Measurements from ENCODE around the gene GUK1. TPM values are rescaled to one million over a fixed set of nuclear protein-coding genes. Genes with fewer than 3 reads are reported as not detected.

The GUK1 gene
- total RNA-seq, 1 donor from 2014 or later = 87.7 TPM

GRCh38 chr1:228092342-228093049 is 47.6 kb upstream of the GUK1 start:
- DNase-seq (ENCODE audit: low spot score) = no peak
- no peak overlapping the region for H3K4me3 ChIP-seq
- no peak overlapping the region for H3K4me2 ChIP-seq
- H3K79me2 ChIP-seq (ENCODE audit: low read depth) = peaks cover 98% of the 10 kb centered on the region
- no peaks in the 10 kb centered on the region for H3K36me3 ChIP-seq
- Mint-ChIP-seq H3K27ac (no peak overlapping the region), H3K27me3 (ENCODE audit: insufficient read depth, low read depth) (peaks cover 8% of the 10 kb centered on the region), H3K4me1 (peaks cover 23% of the 10 kb centered on the region), H3K9me3 (peaks cover 41% of the 10 kb centered on the region), H3K36me3 (peaks cover 68% of the 10 kb centered on the region), H3K4me3 (no peak overlapping the region)
- H2AFZ ChIP-seq (replicated peaks) = no peak overlapping the region
- TF ChIP-seq EZH2phosphoT487 (IDR thresholded peaks at IDR 0.05) (no peak), EZH2 (IDR thresholded peaks at IDR 0.05) (no peak), CTCF (IDR thresholded peaks at IDR 0.05) (no peak)
- no peaks in the 10 kb centered on the region for H3K27me3 ChIP-seq
- H4K20me1 ChIP-seq (ENCODE audit: low read depth) = peaks cover 72% of the 10 kb centered on the region
- no peak overlapping the region for H3K27ac ChIP-seq
- no peaks in the 10 kb centered on the region for H3K4me1 ChIP-seq
- no peaks in the 10 kb centered on the region for H3F3A ChIP-seq (ENCODE audit: low read depth)
- H3K9me3 ChIP-seq (ENCODE audit: low read depth) = no peaks in the 10 kb centered on the region
- no peak overlapping the region for H3K9ac ChIP-seq

GRCh38 chr1:228093050-228093906 is 46.8 kb upstream of the GUK1 start:
- peaks cover 91% of the 10 kb centered on the region for H3K79me2 ChIP-seq (ENCODE audit: low read depth)
- DNase-seq (ENCODE audit: low spot score) = no peak
- Mint-ChIP-seq H3K4me3 (no peak overlapping the region), H3K27ac (no peak overlapping the region), H3K36me3 (peaks cover 68% of the 10 kb centered on the region), H3K27me3 (ENCODE audit: insufficient read depth, low read depth) (peaks cover 8% of the 10 kb centered on the region), H3K9me3 (peaks cover 41% of the 10 kb centered on the region), H3K4me1 (peaks cover 18% of the 10 kb centered on the region)
- no peak overlapping the region for H3K4me3 ChIP-seq
- no peak overlapping the region for H2AFZ ChIP-seq (replicated peaks)
- no peak overlapping the region for H3K4me2 ChIP-seq
- no peaks in the 10 kb centered on the region for H3K36me3 ChIP-seq
- no peaks in the 10 kb centered on the region for H3K27me3 ChIP-seq
- peaks cover 68% of the 10 kb centered on the region for H4K20me1 ChIP-seq (ENCODE audit: low read depth)
- H3F3A ChIP-seq (ENCODE audit: low read depth) = no peaks in the 10 kb centered on the region
- no peaks in the 10 kb centered on the region for H3K4me1 ChIP-seq
- no peak overlapping the region for H3K27ac ChIP-seq
- TF ChIP-seq EZH2 (IDR thresholded peaks at IDR 0.05) (no peak), EZH2phosphoT487 (IDR thresholded peaks at IDR 0.05) (no peak), CTCF (IDR thresholded peaks at IDR 0.05) (no peak)
- H3K9me3 ChIP-seq (ENCODE audit: low read depth) = no peaks in the 10 kb centered on the region
- H3K9ac ChIP-seq = no peak overlapping the region

- Mint-ChIP-seq H3K4me1 (peaks cover 13% of the 10 kb centered on the region), H3K9me3 (peaks cover 41% of the 10 kb centered on the region), H3K4me3 (no peak overlapping the region), H3K36me3 (peaks cover 68% of the 10 kb centered on the region), H3K27me3 (ENCODE audit: insufficient read depth, low read depth) (peaks cover 8% of the 10 kb centered on the region), H3K27ac (no peak overlapping the region)
- DNase-seq (ENCODE audit: low spot score) = no peak
- Histone ChIP-seq H3K36me3 (no peaks in the 10 kb centered on the region), H3K27me3 (no peaks in the 10 kb centered on the region), H3K4me3 (no peak overlapping the region), H2AFZ (replicated peaks) (no peak overlapping the region), H3K4me1 (no peaks in the 10 kb centered on the region), H3K9me3 (ENCODE audit: low read depth) (no peaks in the 10 kb centered on the region), H3K27ac (no peak overlapping the region), H3K79me2 (ENCODE audit: low read depth) (peaks cover 78% of the 10 kb centered on the region), H3K4me2 (no peak overlapping the region), H3F3A (ENCODE audit: low read depth) (peaks cover 4% of the 10 kb centered on the region), H4K20me1 (ENCODE audit: low read depth) (peaks cover 68% of the 10 kb centered on the region), H3K9ac (no peak overlapping the region)
- TF ChIP-seq CTCF (IDR thresholded peaks at IDR 0.05) (no peak), EZH2phosphoT487 (IDR thresholded peaks at IDR 0.05) (no peak), EZH2 (IDR thresholded peaks at IDR 0.05) (no peak)
Measured at GRCh38 chr1:228094432-228095016, 45.6 kb upstream of the GUK1 start.
